H1 (cell line): ENCODE data around the gene KCNMB2. TPM values are rescaled to one million over a fixed set of nuclear protein-coding genes. Genes with fewer than 3 reads are reported as not detected.

ENCODE experiments used
- CTCF ChIA-PET: fragments of 300-600 bp; sonication (Branson Sonifier 250); formaldehyde crosslinking; loops from one replicate; lab custom pipeline; 2021; ENCODE audit not compliant: partially characterized antibody; lab: Charles Lee
- POLR2A ChIA-PET: fragments of 300-600 bp; sonication (Branson Sonifier 250); formaldehyde crosslinking; loops from one replicate; lab custom pipeline; 2021; ENCODE audit warnings: inconsistent platforms; ENCODE audit not compliant: partially characterized antibody; lab: Charles Lee
- DNase-seq, 2 experiments: peaks; one replicate each; pipeline versions ENCODE4 v3.0.0 to v3.0.0-alpha.2; 2010 to 2022; ENCODE audit warnings: low spot score in 2 of 2, low read depth in 1 of 2, mixed read lengths in 1 of 2
- FAIRE-seq: peaks from 2 replicates; lab custom pipeline; 2011; peaks lifted over from hg19 to GRCh38; lab: Jason Lieb, UNC
- H2AFZ ChIP-seq: 2 replicates; pipeline ENCODE4 v1.8.1; 2012; ENCODE audit warnings: low read length, inconsistent platforms
- H2AK5ac ChIP-seq: 2 replicates; pipeline ENCODE4 v1.6.1; 2013; ENCODE audit warnings: low read depth, low read length
- H2BK120ac ChIP-seq: replicated peaks from 2 replicates; pipeline ENCODE3; 2013; ENCODE audit warnings: low read depth, low read length, inconsistent platforms
- H2BK12ac ChIP-seq: 2 replicates; pipeline ENCODE4 v1.6.1; 2013; ENCODE audit warnings: low read depth, low read length
- H2BK15ac ChIP-seq: 2 replicates; pipeline ENCODE4 v1.6.1; 2013; ENCODE audit warnings: low read length
- H2BK20ac ChIP-seq: 2 replicates; pipeline ENCODE4 v1.6.1; 2013; ENCODE audit warnings: low read length
- H2BK5ac ChIP-seq: 2 replicates; pipeline ENCODE4 v1.6.1; 2013; ENCODE audit warnings: low read depth, low read length
- H3K14ac ChIP-seq: 2 replicates; pipeline ENCODE4 v1.6.1; 2013; ENCODE audit warnings: inconsistent platforms; ENCODE audit not compliant: insufficient read length
- H3K18ac ChIP-seq: 2 replicates; pipeline ENCODE4 v1.6.1; 2013; ENCODE audit warnings: low read length; ENCODE audit errors: extremely low read depth
- H3K23ac ChIP-seq: 2 replicates; pipeline ENCODE4 v1.6.1; 2013; ENCODE audit warnings: inconsistent platforms; ENCODE audit not compliant: insufficient read length
- H3K23me2 ChIP-seq: 2 replicates; pipeline ENCODE4 v1.6.1; 2013; ENCODE audit warnings: low read depth, low read length
- H3K27ac ChIP-seq: 2 replicates; pipeline ENCODE4 v1.6.1; 2011; ENCODE audit warnings: low read depth, low read length, inconsistent platforms
- H3K27me3 ChIP-seq, 4 experiments: replicated peaks in 1 of 4; 1 replicate in 1 of 4; 2 replicates in 3 of 4; pipeline versions ENCODE4 v1.6.1 to v1.8.1; 2011 to 2013; ENCODE audit warnings: low read length in 3 of 4, mild to moderate bottlenecking in 3 of 4, inconsistent platforms in 2 of 4, mixed read lengths in 2 of 4, moderate library complexity in 1 of 4; ENCODE audit not compliant: control insufficient read depth in 3 of 4, insufficient read depth in 3 of 4; ENCODE audit errors: extremely low read depth in 1 of 4
- H3K36me3 ChIP-seq, 4 experiments: 2 replicates each; pipeline versions ENCODE4 v1.6.1 to v1.8.1; 2011 to 2013; ENCODE audit warnings: mild to moderate bottlenecking in 4 of 4, low read length in 3 of 4, moderate library complexity in 2 of 4, control low read depth in 1 of 4, inconsistent platforms in 1 of 4; ENCODE audit not compliant: insufficient read depth in 4 of 4, control insufficient read depth in 2 of 4
- H3K4ac ChIP-seq: replicated peaks from 2 replicates; pipeline ENCODE3; 2013; ENCODE audit warnings: low read length, low read depth, mixed read lengths, inconsistent platforms; ENCODE audit not compliant: insufficient read length
- H3K4me1 ChIP-seq, 4 experiments: replicated peaks in 1 of 4; 1 replicate in 1 of 4; 2 replicates in 3 of 4; pipeline versions ENCODE4 v1.6.1 to v1.8.1; 2011 to 2013; ENCODE audit warnings: low read length in 3 of 4, inconsistent platforms in 2 of 4, mixed read lengths in 1 of 4; ENCODE audit not compliant: insufficient read depth in 4 of 4, control insufficient read depth in 3 of 4
- H3K4me2 ChIP-seq, 2 experiments: 2 replicates each; pipeline versions ENCODE4 v1.6.1 to v1.8.1; 2011 to 2013; ENCODE audit warnings: low read depth in 2 of 2, low read length in 2 of 2, control low read depth in 1 of 2, inconsistent platforms in 1 of 2, mild to moderate bottlenecking in 1 of 2; ENCODE audit not compliant: insufficient read depth in 1 of 2
- H3K4me3 ChIP-seq, 4 experiments: fragments of 200-600, 300-600 bp in 1 of 4; sonication (generic), shearing (Covaris generic), sonication (Bioruptor Twin) in 1 of 4; 2 replicates each; pipeline versions ENCODE4 v1.5.1 to v1.8.1; 2011 to 2016; ENCODE audit warnings: low read length in 4 of 4, low read depth in 3 of 4, control low read depth in 2 of 4, inconsistent platforms in 2 of 4, mild to moderate bottlenecking in 2 of 4, mixed read lengths in 1 of 4, moderate library complexity in 1 of 4; ENCODE audit not compliant: insufficient read depth in 2 of 4; ENCODE audit errors: extremely low read depth in 1 of 4
- H3K56ac ChIP-seq: replicated peaks from 2 replicates; pipeline ENCODE3; 2013; ENCODE audit warnings: low read depth, mild to moderate bottlenecking, mixed read lengths, low read length, inconsistent platforms; ENCODE audit not compliant: insufficient read length
- H3K79me1 ChIP-seq: 2 replicates; pipeline ENCODE4 v1.6.1; 2013; ENCODE audit warnings: low read depth, low read length, control low read depth
- H3K79me2 ChIP-seq, 2 experiments: 2 replicates each; pipeline versions ENCODE4 v1.6.1 to v1.8.1; 2012 to 2013; ENCODE audit warnings: low read length in 2 of 2, mild to moderate bottlenecking in 2 of 2, inconsistent platforms in 1 of 2; ENCODE audit not compliant: insufficient read depth in 2 of 2, control insufficient read depth in 1 of 2
- H3K9ac ChIP-seq, 4 experiments: replicated peaks in 1 of 4; 1 replicate in 1 of 4; 2 replicates in 3 of 4; pipeline versions ENCODE4 v1.6.1 to v1.8.1; 2011 to 2013; ENCODE audit warnings: low read depth in 3 of 4, low read length in 3 of 4, control low read depth in 2 of 4, mild to moderate bottlenecking in 2 of 4, moderate library complexity in 2 of 4, inconsistent platforms in 1 of 4; ENCODE audit errors: extremely low read depth in 1 of 4
- H3K9me3 ChIP-seq, 2 experiments: 2 replicates each; pipeline versions ENCODE4 v1.6.1 to v1.8.1; 2012 to 2013; ENCODE audit warnings: mild to moderate bottlenecking in 2 of 2, moderate library complexity in 2 of 2, control low read depth in 1 of 2, inconsistent platforms in 1 of 2, low read depth in 1 of 2, low read length in 1 of 2, mixed read lengths in 1 of 2; ENCODE audit not compliant: insufficient read depth in 2 of 2
- H4K20me1 ChIP-seq, 2 experiments: replicated peaks in 1 of 2; 2 replicates each; pipeline versions ENCODE3 to v1.8.1; 2011 to 2013; ENCODE audit warnings: inconsistent platforms in 2 of 2, low read length in 2 of 2, mild to moderate bottlenecking in 1 of 2; ENCODE audit not compliant: insufficient read depth in 2 of 2, control insufficient read depth in 1 of 2
- H4K5ac ChIP-seq: 2 replicates; pipeline ENCODE4 v1.6.1; 2013; ENCODE audit warnings: low read length, low read depth, mixed read lengths, inconsistent platforms; ENCODE audit not compliant: insufficient read length
- H4K8ac ChIP-seq: 2 replicates; pipeline ENCODE4 v1.8.0; 2013; ENCODE audit warnings: mild to moderate bottlenecking, moderate library complexity, low read length, inconsistent platforms; ENCODE audit not compliant: insufficient read depth; ENCODE audit errors: extremely low read depth
- H4K91ac ChIP-seq: replicated peaks from 2 replicates; pipeline ENCODE3; 2013; ENCODE audit warnings: low read length, mixed read lengths, inconsistent platforms; ENCODE audit not compliant: insufficient read length
- HDAC2 ChIP-seq, 2 experiments: fragments of 300-600 bp in 1 of 2; sonication (generic) in 1 of 2; IDR thresholded peaks; 2 replicates each; pipeline ENCODE4 v1.6.1; 2011 to 2012; ENCODE audit warnings: low read depth in 2 of 2, low read length in 2 of 2, mild to moderate bottlenecking in 2 of 2, moderate library complexity in 2 of 2, borderline replicate concordance in 1 of 2, inconsistent platforms in 1 of 2
- TEAD4 ChIP-seq: IDR thresholded peaks from 2 replicates; pipeline ENCODE4 v1.6.1; 2012; ENCODE audit warnings: low read depth, low read length, inconsistent platforms, mixed read lengths
- WGBS, 2 experiments: shearing (Covaris generic) in 1 of 2; methylation state at CpG; one replicate each; pipeline versions ENCODE4 v1.1.6 to v1.1.7; 2013 to 2015; ENCODE audit warnings: low lambda C conversion rate in 2 of 2, mixed read lengths in 2 of 2, inconsistent platforms in 1 of 2, low coverage in 1 of 2, missing lambda C conversion rate in 1 of 2; ENCODE audit not compliant: insufficient replicate concordance in 2 of 2, insufficient coverage in 1 of 2, insufficient read length in 1 of 2; ENCODE audit errors: extremely low coverage in 1 of 2, missing lambda C conversion rate in 1 of 2; 5-methylcytosine and 5-hydroxymethylcytosine counted together
- polyA plus RNA-seq, 7 experiments: library from polyadenylated mRNA; depleted of rRNA in 3 of 7; stranded (reverse) in 5 of 7; unstranded in 2 of 7; fragments of >200 nt in 5 of 7; fragments of 200-250 nt in 2 of 7; gene quantifications; 1 replicate in 5 of 7; 2 replicates in 1 of 7; 4 replicates in 1 of 7; pipeline versions ENCODE4 v1.2.1 to v1.2.3, GENCODE V29; 2011 to 2013; ENCODE audit warnings: missing spikeins in 2 of 7, mixed read lengths in 2 of 7
- total RNA-seq: library from RNA; stranded (reverse); fragmentation: NEBNext Ultra II Directional; extraction: Animal tissue kit (Norgen Biotek cat#: 25700); gene quantifications from 2 replicates; pipeline ENCODE4 v1.2.1, GENCODE V29; 2021
- TF ChIP-seq, protein P1 (sequence below), 3 experiments: IDR thresholded peaks; 1 replicate in 2 of 3; 2 replicates in 1 of 3; pipeline versions ENCODE4 v1.5.1 to v1.6.1; 2011; ENCODE audit warnings: low read length in 3 of 3, mild to moderate bottlenecking in 3 of 3, inconsistent platforms in 2 of 3, low read depth in 1 of 3, moderate library complexity in 1 of 3; ENCODE audit not compliant: insufficient read depth in 1 of 3; ENCODE audit errors: control extremely low read depth in 1 of 3

The KCNMB2 gene
- total and polyA plus RNA-seq, 2 of the 8 experiments (the other 6 are each of a cell fraction or from before 2014, with no cell fraction given) = not detected

DNA sequence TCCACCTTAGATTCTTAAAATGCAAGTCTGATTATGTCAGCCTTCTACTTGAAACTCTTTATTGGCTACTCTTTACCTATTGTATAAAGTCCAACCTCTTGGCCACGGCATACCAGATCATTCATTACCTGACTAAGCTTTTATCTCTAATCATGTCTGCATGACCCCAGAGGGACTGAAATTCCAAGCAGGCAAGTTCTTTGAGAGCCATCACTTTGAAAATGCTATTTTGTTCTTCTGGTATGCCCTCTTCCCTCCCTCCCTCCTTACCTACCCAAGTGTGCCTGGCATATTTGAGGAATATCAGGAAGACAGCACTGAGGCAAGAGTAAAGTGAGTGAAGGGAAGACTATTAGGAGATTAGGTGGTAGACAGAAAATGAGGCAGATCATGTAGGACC is 57.5 kb downstream of the KCNMB2 start:
- H2AFZ ChIP-seq = no peak overlapping the region
- H4K20me1 ChIP-seq = no peaks in the 10 kb centered on the region
- H4K91ac ChIP-seq = no peak overlapping the region
- no peak overlapping the region for H3K56ac ChIP-seq
- WGBS, 2 experiments = 88% methylated on average over 1 of the region's 1 CpG; no CpG with 5 or more reads in 1 of the 2 experiments
- H3K23me2 ChIP-seq = no peaks in the 10 kb centered on the region
- no peaks in the 10 kb centered on the region for H3K79me1 ChIP-seq
- FAIRE-seq (no peak), DNase-seq (no peak)
- H4K8ac ChIP-seq = no peak overlapping the region
- H3K9ac ChIP-seq = no peak overlapping the region
- H2BK12ac ChIP-seq = no peak overlapping the region
- H2BK15ac ChIP-seq = no peak overlapping the region
- TF ChIP-seq HDAC2 (IDR thresholded peaks at IDR 0.05; ENCODE audit: borderline replicate concordance in 1 of 2, low read depth in 2 of 2, low read length in 2 of 2) (no peak), TEAD4 (no peak)
- TF ChIP-seq, protein P1, sequence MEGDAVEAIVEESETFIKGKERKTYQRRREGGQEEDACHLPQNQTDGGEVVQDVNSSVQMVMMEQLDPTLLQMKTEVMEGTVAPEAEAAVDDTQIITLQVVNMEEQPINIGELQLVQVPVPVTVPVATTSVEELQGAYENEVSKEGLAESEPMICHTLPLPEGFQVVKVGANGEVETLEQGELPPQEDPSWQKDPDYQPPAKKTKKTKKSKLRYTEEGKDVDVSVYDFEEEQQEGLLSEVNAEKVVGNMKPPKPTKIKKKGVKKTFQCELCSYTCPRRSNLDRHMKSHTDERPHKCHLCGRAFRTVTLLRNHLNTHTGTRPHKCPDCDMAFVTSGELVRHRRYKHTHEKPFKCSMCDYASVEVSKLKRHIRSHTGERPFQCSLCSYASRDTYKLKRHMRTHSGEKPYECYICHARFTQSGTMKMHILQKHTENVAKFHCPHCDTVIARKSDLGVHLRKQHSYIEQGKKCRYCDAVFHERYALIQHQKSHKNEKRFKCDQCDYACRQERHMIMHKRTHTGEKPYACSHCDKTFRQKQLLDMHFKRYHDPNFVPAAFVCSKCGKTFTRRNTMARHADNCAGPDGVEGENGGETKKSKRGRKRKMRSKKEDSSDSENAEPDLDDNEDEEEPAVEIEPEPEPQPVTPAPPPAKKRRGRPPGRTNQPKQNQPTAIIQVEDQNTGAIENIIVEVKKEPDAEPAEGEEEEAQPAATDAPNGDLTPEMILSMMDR (IDR thresholded peaks at IDR 0.05; ENCODE audit: control extremely low read depth in 1 of 3, insufficient read depth in 1 of 3, low read depth in 1 of 3, low read length in 3 of 3) = no peak
- H3K27me3 ChIP-seq = no peaks in the 10 kb centered on the region
- no peak overlapping the region for H3K4ac ChIP-seq
- no peaks in the 10 kb centered on the region for H3K79me2 ChIP-seq
- H3K27ac ChIP-seq = no peak overlapping the region
- CTCF ChIA-PET = no interaction called here
- no peak overlapping the region for H2AK5ac ChIP-seq
- H3K14ac ChIP-seq = no peak overlapping the region
- no peak overlapping the region for H3K4me2 ChIP-seq
- no peaks in the 10 kb centered on the region for H3K9me3 ChIP-seq
- no peak overlapping the region for H2BK20ac ChIP-seq
- H3K36me3 ChIP-seq = no peaks in the 10 kb centered on the region
- H3K23ac ChIP-seq = no peak overlapping the region
- no peak overlapping the region for H3K4me3 ChIP-seq
- no peak overlapping the region for H2BK5ac ChIP-seq
- H4K5ac ChIP-seq = no peak overlapping the region
- H2BK120ac ChIP-seq = no peak overlapping the region
- no peaks in the 10 kb centered on the region for H3K4me1 ChIP-seq
- no peak overlapping the region for H3K18ac ChIP-seq
- POLR2A ChIA-PET = no interaction called here
